ENCODE results near the gene UBD.

Gene UBD

GRCh38 chr6:29554764-29555163, 4.8 kb downstream of the UBD start:
- no peaks in the 10 kb centered on the region for H3K36me3 ChIP-seq (replicated peaks; ENCODE audit: low read depth, low read length)
- H3K4me1 ChIP-seq (ENCODE audit: low read length), result no peaks in the 10 kb centered on the region
- no peak overlapping the region for H3K9ac ChIP-seq (ENCODE audit: low read length)
- H3K4me3 ChIP-seq (ENCODE audit: low read length), result no peak overlapping the region
- no peaks in the 10 kb centered on the region for H3K9me3 ChIP-seq (ENCODE audit: insufficient read depth, low read length)
- TF ChIP-seq CTCF (IDR thresholded peaks at IDR 0.05; ENCODE audit: low read depth, low read length) (no peak), EZH2phosphoT487 (IDR thresholded peaks at IDR 0.05; ENCODE audit: low read depth) (no peak)
- no peak overlapping the region for H3K4me2 ChIP-seq (ENCODE audit: low read length)
- no peak overlapping the region for H3K27ac ChIP-seq (ENCODE audit: low read length)
- H4K20me1 ChIP-seq (ENCODE audit: insufficient read depth, low read length), result no peaks in the 10 kb centered on the region
- H2AFZ ChIP-seq (ENCODE audit: low read depth, low read length), result no peak overlapping the region
- no peaks in the 10 kb centered on the region for H3K27me3 ChIP-seq (ENCODE audit: low read depth, low read length)
- no peaks in the 10 kb centered on the region for H3K79me2 ChIP-seq (ENCODE audit: low read length)

- no peaks in the 10 kb centered on the region for H3K79me2 ChIP-seq (ENCODE audit: low read length)
- H3K27ac ChIP-seq (ENCODE audit: low read length), result no peak overlapping the region
- no peak overlapping the region for H3K4me2 ChIP-seq (ENCODE audit: low read length)
- H2AFZ ChIP-seq (ENCODE audit: low read depth, low read length), result no peak overlapping the region
- TF ChIP-seq EZH2phosphoT487 (IDR thresholded peaks at IDR 0.05; ENCODE audit: low read depth), result no peak
- no peak for TF ChIP-seq CTCF (IDR thresholded peaks at IDR 0.05; ENCODE audit: low read depth, low read length)
- H3K36me3 ChIP-seq (replicated peaks; ENCODE audit: low read depth, low read length), result no peaks in the 10 kb centered on the region
- H3K4me3 ChIP-seq (ENCODE audit: low read length), result no peak overlapping the region
- H3K9me3 ChIP-seq (ENCODE audit: insufficient read depth, low read length), result no peaks in the 10 kb centered on the region
- H3K27me3 ChIP-seq (ENCODE audit: low read depth, low read length), result no peaks in the 10 kb centered on the region
- H3K9ac ChIP-seq (ENCODE audit: low read length), result no peak overlapping the region
- H4K20me1 ChIP-seq (ENCODE audit: insufficient read depth, low read length), result no peaks in the 10 kb centered on the region
- no peaks in the 10 kb centered on the region for H3K4me1 ChIP-seq (ENCODE audit: low read length)
These were observed 6.1 kb downstream of the UBD start for GRCh38 chr6:29553268-29554057.

- Histone ChIP-seq H3K4me2 (ENCODE audit: low read length) (no peak overlapping the region), H3K9ac (ENCODE audit: low read length) (no peak overlapping the region), H3K79me2 (ENCODE audit: low read length) (no peaks in the 10 kb centered on the region), H3K9me3 (ENCODE audit: insufficient read depth, low read length) (no peaks in the 10 kb centered on the region), H3K27me3 (ENCODE audit: low read depth, low read length) (no peaks in the 10 kb centered on the region), H3K36me3 (replicated peaks; ENCODE audit: low read depth, low read length) (no peaks in the 10 kb centered on the region), H3K27ac (ENCODE audit: low read length) (no peak overlapping the region), H4K20me1 (ENCODE audit: insufficient read depth, low read length) (no peaks in the 10 kb centered on the region), H2AFZ (ENCODE audit: low read depth, low read length) (no peak overlapping the region), H3K4me1 (ENCODE audit: low read length) (no peaks in the 10 kb centered on the region), H3K4me3 (ENCODE audit: low read length) (no peak overlapping the region)
- TF ChIP-seq EZH2phosphoT487 (IDR thresholded peaks at IDR 0.05; ENCODE audit: low read depth) (no peak), CTCF (IDR thresholded peaks at IDR 0.05; ENCODE audit: low read depth, low read length) (no peak)
These were observed 7.0 kb downstream of the UBD start for GRCh38 chr6:29552512-29553051.

- no peaks in the 10 kb centered on the region for H3K27me3 ChIP-seq (ENCODE audit: low read depth, low read length)
- H4K20me1 ChIP-seq (ENCODE audit: insufficient read depth, low read length), result no peaks in the 10 kb centered on the region
- TF ChIP-seq EZH2phosphoT487 (IDR thresholded peaks at IDR 0.05; ENCODE audit: low read depth) (no peak), CTCF (IDR thresholded peaks at IDR 0.05; ENCODE audit: low read depth, low read length) (no peak)
These were observed 12.0 kb downstream of the UBD start for GRCh38 chr6:29547573-29547972.

More at GRCh38 chr6:29547573-29547972, 12.0 kb downstream of the UBD start:
- H3K27ac ChIP-seq (ENCODE audit: low read length), result no peak overlapping the region
- no peak overlapping the region for H3K4me2 ChIP-seq (ENCODE audit: low read length)
- H3K79me2 ChIP-seq (ENCODE audit: low read length), result no peaks in the 10 kb centered on the region
- H3K9me3 ChIP-seq (ENCODE audit: insufficient read depth, low read length), result no peaks in the 10 kb centered on the region
- H3K36me3 ChIP-seq (replicated peaks; ENCODE audit: low read depth, low read length), result no peaks in the 10 kb centered on the region
- no peak overlapping the region for H3K4me3 ChIP-seq (ENCODE audit: low read length)
- no peak overlapping the region for H3K9ac ChIP-seq (ENCODE audit: low read length)
- no peaks in the 10 kb centered on the region for H3K4me1 ChIP-seq (ENCODE audit: low read length)
- no peak overlapping the region for H2AFZ ChIP-seq (ENCODE audit: low read depth, low read length)
